ENCODE data around the gene SLC16A9.

Gene SLC16A9

GRCh38 chr10:59702347-59702746, 7.3 kb downstream of the SLC16A9 start:
- no peak overlapping the region for H3K27ac ChIP-seq
- peaks cover 0 to under 1% (median 0%) of the 10 kb centered on the region in 11 experiments; a peak in 2 of 22 replicates for H3K27me3 ChIP-seq
- no peaks in the 10 kb centered on the region for H3K4me1 ChIP-seq
- H3K36me3 ChIP-seq = no peaks in the 10 kb centered on the region
- H3K9ac ChIP-seq = no peak overlapping the region
- no peak for TF ChIP-seq Cebpa-rat (IDR thresholded peaks at IDR 0.05)
- no peaks in the 10 kb centered on the region for H3K9me3 ChIP-seq (replicated peaks in 1 of 11)
- no peaks in the 10 kb centered on the region for H4K20me1 ChIP-seq
- no peak overlapping the region for H3K4me3 ChIP-seq
- H3K4me2 ChIP-seq = no peak overlapping the region

DNA sequence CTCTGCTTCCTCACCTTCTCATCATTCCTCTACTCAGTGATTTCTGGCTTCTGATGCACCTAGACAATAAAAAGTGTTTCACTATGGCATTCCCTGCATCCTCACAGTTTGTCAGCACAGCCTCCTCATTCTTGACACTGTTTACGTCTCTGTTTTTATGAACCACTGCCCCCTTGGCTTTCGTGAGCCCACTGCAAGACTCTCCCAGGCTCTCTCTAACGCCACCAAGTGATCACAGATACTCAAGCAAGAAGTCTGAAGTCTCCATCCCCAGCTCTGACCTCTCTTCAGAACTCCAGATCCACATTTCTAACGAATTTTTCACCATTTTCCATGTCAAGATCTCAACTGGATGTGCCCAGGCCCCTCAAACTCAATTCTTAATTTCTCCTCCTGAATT, 8.9 kb downstream of the SLC16A9 start:
- no peak overlapping the region for H3K27ac ChIP-seq
- H3K27me3 ChIP-seq = no peaks in the 10 kb centered on the region
- H3K9me3 ChIP-seq (replicated peaks in 1 of 11) = peaks cover 0 to 5% (median 0%) of the 10 kb centered on the region in 11 experiments; a peak in 2 of 22 replicates
- no peaks in the 10 kb centered on the region for H3K4me1 ChIP-seq
- no peaks in the 10 kb centered on the region for H3K36me3 ChIP-seq
- no peak for TF ChIP-seq Cebpa-rat (IDR thresholded peaks at IDR 0.05)
- H3K9ac ChIP-seq = no peak overlapping the region
- no peaks in the 10 kb centered on the region for H4K20me1 ChIP-seq
- H3K4me2 ChIP-seq = no peak overlapping the region
- H3K4me3 ChIP-seq = no peak overlapping the region

DNA sequence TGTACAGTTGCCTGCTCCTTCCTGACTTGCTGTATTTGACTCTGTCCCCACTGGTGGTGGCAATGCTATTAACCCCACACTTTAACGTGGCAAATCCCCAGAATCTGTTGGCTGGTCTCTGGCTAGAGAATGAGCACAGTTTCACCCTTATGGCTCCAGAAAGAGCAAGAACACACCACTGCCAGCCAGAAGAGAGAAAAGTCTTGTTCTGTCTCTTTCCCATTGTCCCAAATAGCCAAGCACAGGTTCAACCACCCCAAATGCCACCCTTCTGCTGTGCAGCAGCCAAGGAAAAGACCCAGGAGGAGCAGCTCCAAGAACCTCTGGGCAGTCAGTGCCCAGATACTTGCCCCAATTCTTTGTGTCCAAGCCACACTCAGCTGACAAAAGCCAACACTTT, 11.3 kb downstream of the SLC16A9 start:
- H3K9me3 ChIP-seq (replicated peaks in 1 of 11) = peaks cover 0 to 7% (median 0%) of the 10 kb centered on the region in 11 experiments; a peak in 2 of 22 replicates
- no peaks in the 10 kb centered on the region for H4K20me1 ChIP-seq
- H3K27ac ChIP-seq = no peak overlapping the region
- no peaks in the 10 kb centered on the region for H3K27me3 ChIP-seq
- no peak overlapping the region for H3K9ac ChIP-seq
- no peaks in the 10 kb centered on the region for H3K36me3 ChIP-seq
- H3K4me2 ChIP-seq = no peak overlapping the region
- no peaks in the 10 kb centered on the region for H3K4me1 ChIP-seq
- TF ChIP-seq Cebpa-rat (IDR thresholded peaks at IDR 0.05) = no peak
- no peak overlapping the region for H3K4me3 ChIP-seq

GRCh38 chr10:59695637-59696036, 14.0 kb downstream of the SLC16A9 start:
- H3K27ac ChIP-seq = no peak overlapping the region
- H3K4me2 ChIP-seq = no peak overlapping the region
- no peak overlapping the region for H3K4me3 ChIP-seq
- no peaks in the 10 kb centered on the region for H3K4me1 ChIP-seq
- H3K9me3 ChIP-seq (replicated peaks in 1 of 11) = peaks cover 0 to 7% (median 0%) of the 10 kb centered on the region in 11 experiments; a peak in 2 of 22 replicates
- H3K36me3 ChIP-seq = no peaks in the 10 kb centered on the region
- H3K27me3 ChIP-seq = no peaks in the 10 kb centered on the region
- no peak overlapping the region for H3K9ac ChIP-seq
- TF ChIP-seq Cebpa-rat (IDR thresholded peaks at IDR 0.05) = no peak
- no peaks in the 10 kb centered on the region for H4K20me1 ChIP-seq

DNA sequence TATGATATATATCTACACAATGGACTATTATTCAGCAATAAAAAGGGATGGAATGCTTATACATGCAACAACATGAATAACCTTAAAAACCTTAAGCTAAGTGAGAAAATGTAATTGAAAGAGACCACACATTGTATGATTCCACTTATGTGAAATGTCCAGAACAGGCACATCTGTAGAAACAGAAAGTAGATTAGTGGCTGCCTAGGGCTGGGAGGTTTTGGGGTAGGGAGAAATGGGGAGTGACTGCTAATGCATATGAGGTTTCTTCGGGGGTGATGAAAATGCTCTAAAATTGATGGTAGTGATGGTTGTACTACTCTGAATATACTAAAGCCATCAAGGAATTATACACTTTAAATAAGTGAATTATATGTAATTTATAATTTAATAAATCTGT, 14.7 kb downstream of the SLC16A9 start:
- no peak for TF ChIP-seq Cebpa-rat (IDR thresholded peaks at IDR 0.05)
- Histone ChIP-seq H3K27me3 (no peaks in the 10 kb centered on the region), H3K4me2 (no peak overlapping the region), H4K20me1 (no peaks in the 10 kb centered on the region), H3K4me3 (no peak overlapping the region), H3K36me3 (no peaks in the 10 kb centered on the region), H3K9me3 (replicated peaks in 1 of 11) (peaks cover 0 to 7% (median 0%) of the 10 kb centered on the region in 11 experiments; a peak in 2 of 22 replicates), H3K27ac (no peak overlapping the region), H3K9ac (no peak overlapping the region), H3K4me1 (no peaks in the 10 kb centered on the region)

DNA sequence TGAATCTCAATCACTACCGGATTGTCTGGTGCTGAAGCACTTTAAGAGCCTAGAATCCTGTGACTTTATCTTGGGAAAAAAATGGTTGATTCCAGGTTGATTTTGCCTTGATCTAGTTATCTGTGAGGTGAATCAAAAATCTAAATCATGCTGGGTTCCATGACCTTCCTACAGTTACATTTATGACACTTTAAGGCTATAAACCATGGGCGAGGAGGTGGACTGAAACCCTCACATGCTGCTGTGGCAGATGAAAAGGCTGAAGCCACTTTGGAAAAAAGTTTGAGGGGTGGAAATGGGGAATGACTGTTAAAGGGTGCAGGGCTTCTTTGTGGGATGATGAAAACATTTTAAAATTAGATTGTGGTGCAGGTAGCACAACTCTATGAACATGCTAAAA, 17.5 kb downstream of the SLC16A9 start:
- Histone ChIP-seq H3K9ac (no peak overlapping the region), H4K20me1 (no peaks in the 10 kb centered on the region), H3K36me3 (no peaks in the 10 kb centered on the region), H3K27me3 (no peaks in the 10 kb centered on the region), H3K4me2 (no peak overlapping the region), H3K9me3 (replicated peaks in 1 of 11) (peaks cover 0 to 7% (median 0%) of the 10 kb centered on the region in 11 experiments; a peak in 2 of 22 replicates), H3K4me1 (peaks cover 0 to 15% (median 0%) of the 10 kb centered on the region in 10 experiments; a peak in 3 of 20 replicates), H3K4me3 (no peak overlapping the region), H3K27ac (no peak overlapping the region)
- TF ChIP-seq Cebpa-rat (IDR thresholded peaks at IDR 0.05) = no peak

GRCh38 chr10:59688921-59689351, 20.7 kb downstream of the SLC16A9 start:
- Histone ChIP-seq H3K27ac (no peak overlapping the region), H3K4me2 (peak overlapping the region in 2 of 11 experiments; percentile 3 to 25; a peak in 2 of 22 replicates), H3K4me3 (no peak overlapping the region), H3K4me1 (peaks cover 0 to 15% (median under 1%) of the 10 kb centered on the region in 10 experiments; a peak in 7 of 20 replicates), H3K9ac (no peak overlapping the region), H3K27me3 (no peaks in the 10 kb centered on the region), H3K9me3 (replicated peaks in 1 of 11) (no peaks in the 10 kb centered on the region), H4K20me1 (no peaks in the 10 kb centered on the region), H3K36me3 (no peaks in the 10 kb centered on the region)
- no peak for TF ChIP-seq Cebpa-rat (IDR thresholded peaks at IDR 0.05)

- Histone ChIP-seq H3K36me3 (no peaks in the 10 kb centered on the region), H3K4me2 (no peak overlapping the region), H3K27me3 (no peaks in the 10 kb centered on the region), H3K9ac (no peak overlapping the region), H3K27ac (no peak overlapping the region), H4K20me1 (no peaks in the 10 kb centered on the region), H3K9me3 (replicated peaks in 1 of 11) (no peaks in the 10 kb centered on the region), H3K4me1 (peaks cover 0 to 18% (median 5%) of the 10 kb centered on the region in 10 experiments; a peak in 9 of 20 replicates), H3K4me3 (no peak overlapping the region)
- TF ChIP-seq Cebpa-rat (IDR thresholded peaks at IDR 0.05) = no peak
These were observed 22.0 kb downstream of the SLC16A9 start for GRCh38 chr10:59687657-59688056.

DNA sequence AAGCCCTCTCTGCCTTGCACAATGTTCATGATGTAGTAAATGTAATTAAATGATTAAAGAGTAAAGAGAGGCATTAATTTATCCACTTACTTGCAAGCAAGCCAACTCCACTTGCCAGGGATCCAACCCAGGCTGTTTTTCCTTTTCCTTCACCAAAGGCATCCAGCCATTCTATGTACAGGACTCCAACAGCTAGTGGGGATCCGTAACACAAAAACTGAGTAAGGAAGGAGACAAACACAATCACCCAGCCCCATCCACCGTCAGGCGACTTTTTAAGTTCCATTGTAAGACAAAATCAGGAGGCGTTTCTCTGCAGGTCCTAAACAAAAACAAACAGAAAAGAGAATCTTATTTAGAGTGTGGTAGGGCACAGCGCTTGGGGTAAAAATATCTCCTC, 25.6 kb downstream of the SLC16A9 start:
- H3K4me1 ChIP-seq = peaks cover 0 to 26% (median 1%) of the 10 kb centered on the region in 10 experiments; a peak in 9 of 20 replicates
- H3K27ac ChIP-seq = no peak overlapping the region
- H3K9me3 ChIP-seq (replicated peaks in 1 of 11) = no peaks in the 10 kb centered on the region
- peak overlapping the region in 3 of 11 experiments; percentile 33 to 64 (median 52); a peak in 5 of 22 replicates for H3K4me2 ChIP-seq
- H3K27me3 ChIP-seq = no peaks in the 10 kb centered on the region
- H3K4me3 ChIP-seq = no peak overlapping the region
- H3K9ac ChIP-seq = no peak overlapping the region
- no peak for TF ChIP-seq Cebpa-rat (IDR thresholded peaks at IDR 0.05)
- no peaks in the 10 kb centered on the region for H4K20me1 ChIP-seq
- H3K36me3 ChIP-seq = no peaks in the 10 kb centered on the region

All from BLaER1 treated with 17β-estradiol and CSF1 and Interleukin-3, amounts not matched to agents 10 nM and 100 nM (cell line).